ENCODE data around the gene MYO1D. TPM values are rescaled to one million over a fixed set of nuclear protein-coding genes. Genes with fewer than 3 reads are reported as not detected.
A peak's percentile ranks its signal among the peaks of the same experiment; 100 is the strongest.

Gene MYO1D
- total RNA-seq, 2 donors from 2014 or later, result 21.4 to 48.3 TPM

- WGBS, 2 donors, result 91 to 94% methylated on average over 4 of the region's 4 CpGs
Measured at GRCh38 chr17:32833526-32833925, 43.4 kb downstream of the MYO1D start.

GRCh38 chr17:32833076-32833475, 43.8 kb downstream of the MYO1D start:
- ATAC-seq (no peak), DNase-seq (no peak)
- no peak overlapping the region for H3K4me3 ChIP-seq
- no peak for TF ChIP-seq CTCF (IDR thresholded peaks at IDR 0.05)
- no peak for TF ChIP-seq POLR2A (IDR thresholded peaks at IDR 0.05)
- 85 to 86% methylated on average over 5 of the region's 5 CpGs for WGBS, 2 donors
- no peaks in the 10 kb centered on the region for H3K36me3 ChIP-seq (replicated peaks in 1 of 2; ENCODE audit: insufficient read depth in 1 of 2, low read depth in 2 of 2)
- no peaks in the 10 kb centered on the region for H3K9me3 ChIP-seq
- peaks cover 10% of the 10 kb centered on the region for H3K4me1 ChIP-seq
- intact Hi-C loops (cut with DNase I), result no loop called here
- H3K27me3 ChIP-seq, result no peaks in the 10 kb centered on the region
- no peak overlapping the region for H3K27ac ChIP-seq

More at GRCh38 chr17:32833526-32833925, 43.4 kb downstream of the MYO1D start:
- no peak overlapping the region for H3K4me3 ChIP-seq
- peaks cover 9% of the 10 kb centered on the region for H3K4me1 ChIP-seq
- H3K36me3 ChIP-seq (replicated peaks in 1 of 2; ENCODE audit: insufficient read depth in 1 of 2, low read depth in 2 of 2), result no peaks in the 10 kb centered on the region
- no peak for ATAC-seq
- H3K27me3 ChIP-seq, result no peaks in the 10 kb centered on the region
- H3K9me3 ChIP-seq, result no peaks in the 10 kb centered on the region
- intact Hi-C loops (cut with DNase I), result no loop called here
- no peak for DNase-seq
- H3K27ac ChIP-seq, result no peak overlapping the region
- TF ChIP-seq POLR2A (IDR thresholded peaks at IDR 0.05) (no peak), CTCF (IDR thresholded peaks at IDR 0.05) (no peak)

- Histone ChIP-seq H3K27ac (no peak overlapping the region), H3K4me3 (no peak overlapping the region), H3K9me3 (no peaks in the 10 kb centered on the region), H3K4me1 (peaks cover 10% of the 10 kb centered on the region), H3K36me3 (replicated peaks in 1 of 2; ENCODE audit: insufficient read depth in 1 of 2, low read depth in 2 of 2) (no peaks in the 10 kb centered on the region), H3K27me3 (no peaks in the 10 kb centered on the region)
- TF ChIP-seq CTCF (IDR thresholded peaks at IDR 0.05) (no peak), POLR2A (IDR thresholded peaks at IDR 0.05) (no peak)
- 79 to 98% methylated on average over 2 of the region's 2 CpGs for WGBS, 2 donors
- no peak for DNase-seq
- no peak for ATAC-seq
- intact Hi-C loops (cut with DNase I), result no loop called here
Measured at GRCh38 chr17:32831627-32832243, 45.2 kb downstream of the MYO1D start.

- H3K36me3 ChIP-seq (replicated peaks in 1 of 2; ENCODE audit: insufficient read depth in 1 of 2, low read depth in 2 of 2), result no peaks in the 10 kb centered on the region
- no peak overlapping the region for H3K27ac ChIP-seq
- ATAC-seq (no peak), DNase-seq (no peak)
- 89 to 93% methylated on average over 3 of the region's 3 CpGs for WGBS, 2 donors
- peaks cover 10% of the 10 kb centered on the region for H3K4me1 ChIP-seq
- intact Hi-C loops (cut with DNase I), result no loop called here
- no peak overlapping the region for H3K4me3 ChIP-seq
- H3K9me3 ChIP-seq, result no peaks in the 10 kb centered on the region
- TF ChIP-seq CTCF (IDR thresholded peaks at IDR 0.05) (no peak), POLR2A (IDR thresholded peaks at IDR 0.05) (no peak)
- H3K27me3 ChIP-seq, result no peaks in the 10 kb centered on the region
Measured at GRCh38 chr17:32831223-32831622, 45.7 kb downstream of the MYO1D start.

- intact Hi-C loops (cut with DNase I), result no loop called here
- Histone ChIP-seq H3K36me3 (replicated peaks in 1 of 2; ENCODE audit: insufficient read depth in 1 of 2, low read depth in 2 of 2) (no peaks in the 10 kb centered on the region), H3K4me3 (no peak overlapping the region), H3K4me1 (peaks cover 10% of the 10 kb centered on the region), H3K9me3 (no peaks in the 10 kb centered on the region), H3K27me3 (no peaks in the 10 kb centered on the region), H3K27ac (peak overlapping the region in 1 of 4 donors; percentile 76)
- ATAC-seq (peak; percentile 23), DNase-seq (no peak)
- WGBS, 2 donors, result 23 to 33% methylated on average over 2 of the region's 2 CpGs
- TF ChIP-seq POLR2A (IDR thresholded peaks at IDR 0.05), result no peak
- no peak for TF ChIP-seq CTCF (IDR thresholded peaks at IDR 0.05)
Measured at GRCh38 chr17:32828822-32829221, 48.1 kb downstream of the MYO1D start.

Data from body of pancreas (tissue), 4 donors.